HEK293T (cell line): ENCODE measurements around the gene EXOC4.

Source experiments
- CTCF ChIA-PET: fragments of 350-600 bp; formaldehyde crosslinking; extraction: SDS; loops from one replicate; lab custom pipeline; 2021; ENCODE audit warnings: antibody characterized with exemption, inconsistent platforms; lab: Yijun Ruan, JAX
- POLR2A ChIA-PET: fragments of 350-600 bp; formaldehyde crosslinking; extraction: SDS; loops from one replicate; lab custom pipeline; 2020; ENCODE audit warnings: antibody characterized with exemption, inconsistent platforms; lab: Yijun Ruan, JAX
- DNase-seq: peaks from one replicate; pipeline ENCODE4 v3.0.0; 2012; ENCODE audit warnings: mixed read lengths; ENCODE audit errors: extremely low spot score
- ARNT ChIP-seq: fragments of 450-650 bp; IDR thresholded peaks from 2 replicates; pipeline ENCODE4 v1.6.1; 2017; ENCODE audit warnings: mild to moderate bottlenecking
- BHLHE40 ChIP-seq: fragments of 450-650 bp; IDR thresholded peaks from 2 replicates; pipeline ENCODE4 v1.6.1; 2016; ENCODE audit warnings: mild to moderate bottlenecking, moderate library complexity, borderline replicate concordance
- CTBP1 ChIP-seq: fragments of 450-650 bp; IDR thresholded peaks from 2 replicates; pipeline ENCODE4 v1.6.1; 2016; ENCODE audit warnings: borderline replicate concordance
- ELF4 ChIP-seq: fragments of 450-650 bp; IDR thresholded peaks from 2 replicates; pipeline ENCODE4 v1.6.1; 2017; ENCODE audit warnings: antibody characterized with exemption
- FOXA1 ChIP-seq: fragments of 450-650 bp; IDR thresholded peaks from 2 replicates; pipeline ENCODE4 v1.6.1; 2016; ENCODE audit warnings: mild to moderate bottlenecking
- FOXK2 ChIP-seq: fragments of 450-650 bp; IDR thresholded peaks from 2 replicates; pipeline ENCODE4 v1.6.1; 2016; ENCODE audit warnings: mild to moderate bottlenecking
- FOXM1 ChIP-seq: fragments of 450-650 bp; IDR thresholded peaks from 2 replicates; pipeline ENCODE4 v1.6.1; 2017; ENCODE audit warnings: mild to moderate bottlenecking, borderline replicate concordance
- HDGF ChIP-seq: fragments of 450-650 bp; IDR thresholded peaks from 2 replicates; pipeline ENCODE4 v1.6.1; 2017; ENCODE audit warnings: antibody characterized with exemption, borderline replicate concordance
- L3MBTL2 ChIP-seq: fragments of 450-650 bp; conservative IDR thresholded peaks from 2 replicates; pipeline ENCODE4 v1.6.1; 2016; ENCODE audit warnings: mild to moderate bottlenecking
- LEF1 ChIP-seq: fragments of 450-650 bp; IDR thresholded peaks from 2 replicates; pipeline ENCODE4 v1.6.1; 2017; ENCODE audit warnings: mild to moderate bottlenecking, borderline replicate concordance
- NFRKB ChIP-seq: fragments of 450-650 bp; IDR thresholded peaks from 2 replicates; pipeline ENCODE4 v1.6.1; 2016; ENCODE audit warnings: mild to moderate bottlenecking, moderate library complexity
- PKNOX1 ChIP-seq: fragments of 450-650 bp; IDR thresholded peaks from 2 replicates; pipeline ENCODE4 v1.6.1; 2016
- SP1 ChIP-seq: fragments of 450-650 bp; IDR thresholded peaks from 2 replicates; pipeline ENCODE4 v1.6.1; 2017
- SUZ12 ChIP-seq: fragments of 450-650 bp; IDR thresholded peaks from 2 replicates; pipeline ENCODE4 v1.6.1; 2016; ENCODE audit warnings: mild to moderate bottlenecking
- TARDBP ChIP-seq: fragments of 450-650 bp; IDR thresholded peaks from 2 replicates; pipeline ENCODE4 v1.6.1; 2016
- ZNF384 ChIP-seq: fragments of 450-650 bp; IDR thresholded peaks from 2 replicates; pipeline ENCODE4 v1.6.1; 2016

The EXOC4 gene

GRCh38 chr7:133853706-133854276, 600.9 kb downstream of the EXOC4 start:
- DNase-seq = peak; percentile 45
- TF ChIP-seq ARNT (no peak), FOXA1 (no peak), NFRKB (no peak), ZNF384 (no peak), L3MBTL2 (no peak), ELF4 (no peak), CTBP1 (no peak), TARDBP (no peak), BHLHE40 (no peak), FOXK2 (no peak), LEF1 (no peak), PKNOX1 (no peak), SP1 (no peak), HDGF (no peak), FOXM1 (no peak), SUZ12 (no peak)
- ChIA-PET POLR2A (no interaction called here), CTCF (interaction anchor here (0.7 to 1.5 kb wide), 2 partner anchors 17 to 25 kb away, joined by 3 to 5 read pairs; no protein-coding TSS in a partner anchor)

GRCh38 chr7:133854739-133855138, 601.9 kb downstream of the EXOC4 start:
- TF ChIP-seq BHLHE40 = no peak
- no peak for TF ChIP-seq TARDBP
- no peak for TF ChIP-seq ZNF384
- TF ChIP-seq ARNT = no peak
- no peak for TF ChIP-seq ELF4
- ChIA-PET CTCF (interaction anchor here (0.6 to 1.5 kb wide), 9 partner anchors 8 to 1029 kb away, joined by 3 to 7 read pairs (median 3); no protein-coding TSS in a partner anchor), POLR2A (no interaction called here)
- DNase-seq = no peak

- ChIA-PET CTCF (no interaction called here), POLR2A (no interaction called here)
- no peak for DNase-seq
- TF ChIP-seq SP1 = no peak
- TF ChIP-seq HDGF = no peak
- TF ChIP-seq ZNF384 = no peak
- no peak for TF ChIP-seq FOXM1
- TF ChIP-seq L3MBTL2 = no peak
- no peak for TF ChIP-seq CTBP1
- no peak for TF ChIP-seq SUZ12
- TF ChIP-seq FOXA1 = no peak
- no peak for TF ChIP-seq BHLHE40
- TF ChIP-seq LEF1 = no peak
- TF ChIP-seq PKNOX1 = no peak
- no peak for TF ChIP-seq FOXK2
- TF ChIP-seq NFRKB = no peak
- no peak for TF ChIP-seq ELF4
- no peak for TF ChIP-seq ARNT
These were observed 604.7 kb downstream of the EXOC4 start for GRCh38 chr7:133857376-133858119.

- TF ChIP-seq PKNOX1 (no peak), SUZ12 (no peak), FOXK2 (no peak), ELF4 (no peak), FOXA1 (no peak), HDGF (no peak), ARNT (no peak), CTBP1 (no peak), LEF1 (no peak), FOXM1 (no peak), L3MBTL2 (no peak), NFRKB (no peak), BHLHE40 (no peak), TARDBP (no peak), ZNF384 (no peak), SP1 (no peak)
- ChIA-PET POLR2A (no interaction called here), CTCF (no interaction called here)
- DNase-seq = no peak
These were observed 605.4 kb downstream of the EXOC4 start for GRCh38 chr7:133858311-133858710.

- DNase-seq = no peak
These were observed 606.4 kb downstream of the EXOC4 start for GRCh38 chr7:133859231-133859630.

More at GRCh38 chr7:133859231-133859630, 606.4 kb downstream of the EXOC4 start:
- TF ChIP-seq PKNOX1 (no peak), ZNF384 (no peak), FOXA1 (no peak), NFRKB (no peak), ARNT (no peak), BHLHE40 (no peak), L3MBTL2 (no peak), HDGF (no peak), SP1 (no peak), TARDBP (no peak), CTBP1 (no peak), FOXK2 (no peak), SUZ12 (no peak), ELF4 (no peak), LEF1 (no peak), FOXM1 (no peak)
- CTCF ChIA-PET = no interaction called here
- POLR2A ChIA-PET = no interaction called here
